Uterus (tissue), 2 donors: Measurements from ENCODE around the gene RGS7.

Experiments
- POLR2A ChIP-seq, 2 donors: fragments of 450-650 bp; IDR thresholded peaks; one replicate each; pipeline ENCODE4 v1.6.1; 2016; ENCODE audit warnings: antibody characterized with exemption in 2 of 2, mild to moderate bottlenecking in 1 of 2, moderate library complexity in 1 of 2
- TF ChIP-seq, protein P1 (sequence below), 4 experiments: fragments of 200-600 bp in 2 of 4; fragments of 450-650 bp in 2 of 4; sonication (generic) in 2 of 4; IDR thresholded peaks; one replicate each; pipeline ENCODE4 v1.5.1; 2016 to 2019; ENCODE audit warnings: antibody characterized with exemption in 4 of 4, mild to moderate bottlenecking in 2 of 4, moderate library complexity in 1 of 4

GRCh38 chr1:240768979-240769378, 588.0 kb downstream of the RGS7 start:
- no peak for TF ChIP-seq POLR2A (IDR thresholded peaks at IDR 0.05)
- TF ChIP-seq, protein P1, sequence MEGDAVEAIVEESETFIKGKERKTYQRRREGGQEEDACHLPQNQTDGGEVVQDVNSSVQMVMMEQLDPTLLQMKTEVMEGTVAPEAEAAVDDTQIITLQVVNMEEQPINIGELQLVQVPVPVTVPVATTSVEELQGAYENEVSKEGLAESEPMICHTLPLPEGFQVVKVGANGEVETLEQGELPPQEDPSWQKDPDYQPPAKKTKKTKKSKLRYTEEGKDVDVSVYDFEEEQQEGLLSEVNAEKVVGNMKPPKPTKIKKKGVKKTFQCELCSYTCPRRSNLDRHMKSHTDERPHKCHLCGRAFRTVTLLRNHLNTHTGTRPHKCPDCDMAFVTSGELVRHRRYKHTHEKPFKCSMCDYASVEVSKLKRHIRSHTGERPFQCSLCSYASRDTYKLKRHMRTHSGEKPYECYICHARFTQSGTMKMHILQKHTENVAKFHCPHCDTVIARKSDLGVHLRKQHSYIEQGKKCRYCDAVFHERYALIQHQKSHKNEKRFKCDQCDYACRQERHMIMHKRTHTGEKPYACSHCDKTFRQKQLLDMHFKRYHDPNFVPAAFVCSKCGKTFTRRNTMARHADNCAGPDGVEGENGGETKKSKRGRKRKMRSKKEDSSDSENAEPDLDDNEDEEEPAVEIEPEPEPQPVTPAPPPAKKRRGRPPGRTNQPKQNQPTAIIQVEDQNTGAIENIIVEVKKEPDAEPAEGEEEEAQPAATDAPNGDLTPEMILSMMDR (IDR thresholded peaks at IDR 0.05), result no peak
